Upper lobe of left lung (tissue), 4 donors: ENCODE results near the gene HIC1.
"Not testable (repeated sequence)": the region's sequence is repeated elsewhere in the genome, so short reads cannot be mapped to it uniquely, and the experiment has no call there.

ENCODE experiments used
- CTCF ChIP-seq, 6 experiments: fragments of 450-650 bp in 4 of 6; fragments of 200-600 bp in 2 of 6; sonication (generic) in 2 of 6; IDR thresholded peaks; one replicate each; pipeline ENCODE4 v1.5.1; 2016 to 2019; ENCODE audit warnings: antibody characterized with exemption in 6 of 6
- EP300 ChIP-seq, 4 donors: sonication (generic); formaldehyde crosslinking; IDR thresholded peaks; one replicate each; pipeline ENCODE4 v1.5.1; 2017; ENCODE audit warnings: antibody characterized with exemption in 4 of 4, control low read depth in 2 of 4

GRCh38 chr17:2013220-2013993 lies 41.5 kb upstream of the HIC1 start:
- not testable (repeated sequence) for TF ChIP-seq EP300, CTCF (IDR thresholded peaks at IDR 0.05)
